ENCODE data around the gene GARIN5A.

GRCh38 chr19:50451223-50451534 is 25.5 kb downstream of the GARIN5A start:
- TF ChIP-seq CTCF (IDR thresholded peaks at IDR 0.05; ENCODE audit: insufficient read depth, low read length) (no peak), REST (IDR thresholded peaks at IDR 0.05; ENCODE audit: insufficient replicate concordance, low read depth) (no peak)

All from HL-60 (cell line).